GM23338 (cell line): ENCODE measurements around the gene ATP8B4.

Experiments
- CREB1 ChIP-seq: fragments of 250-450 bp; sonication (Bioruptor Pico); IDR thresholded peaks from 2 replicates; pipeline ENCODE4 v1.5.0; 2020; ENCODE audit warnings: low read depth, mild to moderate bottlenecking, moderate library complexity
- CTCF ChIP-seq, 2 experiments: fragments of 200-600 bp in 1 of 2; sonication (generic) in 1 of 2; conservative IDR thresholded peaks; 2 replicates each; pipeline versions ENCODE4 v1.5.1 to v1.6.1; 2016 to 2017; ENCODE audit warnings: antibody characterized with exemption in 2 of 2, low read depth in 2 of 2, mild to moderate bottlenecking in 2 of 2, moderate library complexity in 1 of 2
- EZH2 ChIP-seq: fragments of 200-600 bp; sonication (generic); IDR thresholded peaks from one replicate; pipeline ENCODE4 v1.8.0; 2017; ENCODE audit warnings: antibody characterized with exemption, mild to moderate bottlenecking, low read depth; ENCODE audit not compliant: unreplicated experiment
- EZH2phosphoT487 ChIP-seq: fragments of 200-600 bp; sonication (generic); IDR thresholded peaks from one replicate; pipeline ENCODE4 v1.8.1; 2018; ENCODE audit warnings: antibody characterized with exemption; ENCODE audit not compliant: unreplicated experiment
- JUNB ChIP-seq: IDR thresholded peaks from one replicate; pipeline ENCODE4 v1.6.1; 2016; ENCODE audit warnings: antibody characterized with exemption; ENCODE audit not compliant: unreplicated experiment
- POLR2AphosphoS5 ChIP-seq: IDR thresholded peaks from 2 replicates; pipeline ENCODE4 v1.6.1; 2016; ENCODE audit warnings: antibody characterized with exemption, low read depth
- STAT1 ChIP-seq: IDR thresholded peaks from one replicate; pipeline ENCODE4 v1.6.1; 2016; ENCODE audit warnings: antibody characterized with exemption; ENCODE audit not compliant: unreplicated experiment
- ZNF114 ChIP-seq: fragments of 250-450 bp; sonication (Bioruptor Pico); IDR thresholded peaks from 2 replicates; pipeline ENCODE4 v1.5.0; 2020; ENCODE audit warnings: mild to moderate bottlenecking, moderate library complexity
- TF ChIP-seq, protein P1 (sequence below): IDR thresholded peaks from one replicate; pipeline ENCODE4 v1.6.1; 2018; ENCODE audit warnings: antibody characterized with exemption; ENCODE audit not compliant: unreplicated experiment

- TF ChIP-seq CTCF (conservative IDR thresholded peaks at IDR 0.05; ENCODE audit: low read depth in 2 of 2): no peak
- no peak for TF ChIP-seq EZH2
- TF ChIP-seq JUNB: no peak
- no peak for TF ChIP-seq EZH2phosphoT487
- TF ChIP-seq, protein P1, sequence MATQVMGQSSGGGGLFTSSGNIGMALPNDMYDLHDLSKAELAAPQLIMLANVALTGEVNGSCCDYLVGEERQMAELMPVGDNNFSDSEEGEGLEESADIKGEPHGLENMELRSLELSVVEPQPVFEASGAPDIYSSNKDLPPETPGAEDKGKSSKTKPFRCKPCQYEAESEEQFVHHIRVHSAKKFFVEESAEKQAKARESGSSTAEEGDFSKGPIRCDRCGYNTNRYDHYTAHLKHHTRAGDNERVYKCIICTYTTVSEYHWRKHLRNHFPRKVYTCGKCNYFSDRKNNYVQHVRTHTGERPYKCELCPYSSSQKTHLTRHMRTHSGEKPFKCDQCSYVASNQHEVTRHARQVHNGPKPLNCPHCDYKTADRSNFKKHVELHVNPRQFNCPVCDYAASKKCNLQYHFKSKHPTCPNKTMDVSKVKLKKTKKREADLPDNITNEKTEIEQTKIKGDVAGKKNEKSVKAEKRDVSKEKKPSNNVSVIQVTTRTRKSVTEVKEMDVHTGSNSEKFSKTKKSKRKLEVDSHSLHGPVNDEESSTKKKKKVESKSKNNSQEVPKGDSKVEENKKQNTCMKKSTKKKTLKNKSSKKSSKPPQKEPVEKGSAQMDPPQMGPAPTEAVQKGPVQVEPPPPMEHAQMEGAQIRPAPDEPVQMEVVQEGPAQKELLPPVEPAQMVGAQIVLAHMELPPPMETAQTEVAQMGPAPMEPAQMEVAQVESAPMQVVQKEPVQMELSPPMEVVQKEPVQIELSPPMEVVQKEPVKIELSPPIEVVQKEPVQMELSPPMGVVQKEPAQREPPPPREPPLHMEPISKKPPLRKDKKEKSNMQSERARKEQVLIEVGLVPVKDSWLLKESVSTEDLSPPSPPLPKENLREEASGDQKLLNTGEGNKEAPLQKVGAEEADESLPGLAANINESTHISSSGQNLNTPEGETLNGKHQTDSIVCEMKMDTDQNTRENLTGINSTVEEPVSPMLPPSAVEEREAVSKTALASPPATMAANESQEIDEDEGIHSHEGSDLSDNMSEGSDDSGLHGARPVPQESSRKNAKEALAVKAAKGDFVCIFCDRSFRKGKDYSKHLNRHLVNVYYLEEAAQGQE: no peak
- TF ChIP-seq CREB1 (CRISPR knock-in tag): no peak
- TF ChIP-seq STAT1: no peak
- no peak for TF ChIP-seq POLR2AphosphoS5
- no peak for TF ChIP-seq ZNF114 (CRISPR knock-in tag)
Observed at GRCh38 chr15:50066202-50066601, 52.8 kb downstream of the ATP8B4 start.
